Loucy (cell line): ENCODE results near the gene BIRC2.

Experiments used
- EZH2phosphoT487 ChIP-seq: fragments of 200-600 bp; IDR thresholded peaks from 2 replicates; pipeline ENCODE4 v1.6.1; 2018; ENCODE audit warnings: antibody characterized with exemption, mild to moderate bottlenecking, moderate library complexity, borderline replicate concordance
- TF ChIP-seq, protein P1 (sequence below): fragments of 200-600 bp; sonication (generic); conservative IDR thresholded peaks from 2 replicates; pipeline ENCODE4 v1.5.1; 2014; ENCODE audit warnings: mild to moderate bottlenecking, antibody characterized with exemption, low read length

GRCh38 chr11:102426570-102426969 lies 79.6 kb downstream of the BIRC2 start:
- TF ChIP-seq, protein P1, sequence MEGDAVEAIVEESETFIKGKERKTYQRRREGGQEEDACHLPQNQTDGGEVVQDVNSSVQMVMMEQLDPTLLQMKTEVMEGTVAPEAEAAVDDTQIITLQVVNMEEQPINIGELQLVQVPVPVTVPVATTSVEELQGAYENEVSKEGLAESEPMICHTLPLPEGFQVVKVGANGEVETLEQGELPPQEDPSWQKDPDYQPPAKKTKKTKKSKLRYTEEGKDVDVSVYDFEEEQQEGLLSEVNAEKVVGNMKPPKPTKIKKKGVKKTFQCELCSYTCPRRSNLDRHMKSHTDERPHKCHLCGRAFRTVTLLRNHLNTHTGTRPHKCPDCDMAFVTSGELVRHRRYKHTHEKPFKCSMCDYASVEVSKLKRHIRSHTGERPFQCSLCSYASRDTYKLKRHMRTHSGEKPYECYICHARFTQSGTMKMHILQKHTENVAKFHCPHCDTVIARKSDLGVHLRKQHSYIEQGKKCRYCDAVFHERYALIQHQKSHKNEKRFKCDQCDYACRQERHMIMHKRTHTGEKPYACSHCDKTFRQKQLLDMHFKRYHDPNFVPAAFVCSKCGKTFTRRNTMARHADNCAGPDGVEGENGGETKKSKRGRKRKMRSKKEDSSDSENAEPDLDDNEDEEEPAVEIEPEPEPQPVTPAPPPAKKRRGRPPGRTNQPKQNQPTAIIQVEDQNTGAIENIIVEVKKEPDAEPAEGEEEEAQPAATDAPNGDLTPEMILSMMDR = no peak
- no peak for TF ChIP-seq EZH2phosphoT487
